Measurements from ENCODE around the gene DYNLT1. TPM values are rescaled to one million over a fixed set of nuclear protein-coding genes. Genes with fewer than 3 reads are reported as not detected.

DYNLT1 gene
- total RNA-seq, 1 donor from 2014 or later: 138 TPM

DNA sequence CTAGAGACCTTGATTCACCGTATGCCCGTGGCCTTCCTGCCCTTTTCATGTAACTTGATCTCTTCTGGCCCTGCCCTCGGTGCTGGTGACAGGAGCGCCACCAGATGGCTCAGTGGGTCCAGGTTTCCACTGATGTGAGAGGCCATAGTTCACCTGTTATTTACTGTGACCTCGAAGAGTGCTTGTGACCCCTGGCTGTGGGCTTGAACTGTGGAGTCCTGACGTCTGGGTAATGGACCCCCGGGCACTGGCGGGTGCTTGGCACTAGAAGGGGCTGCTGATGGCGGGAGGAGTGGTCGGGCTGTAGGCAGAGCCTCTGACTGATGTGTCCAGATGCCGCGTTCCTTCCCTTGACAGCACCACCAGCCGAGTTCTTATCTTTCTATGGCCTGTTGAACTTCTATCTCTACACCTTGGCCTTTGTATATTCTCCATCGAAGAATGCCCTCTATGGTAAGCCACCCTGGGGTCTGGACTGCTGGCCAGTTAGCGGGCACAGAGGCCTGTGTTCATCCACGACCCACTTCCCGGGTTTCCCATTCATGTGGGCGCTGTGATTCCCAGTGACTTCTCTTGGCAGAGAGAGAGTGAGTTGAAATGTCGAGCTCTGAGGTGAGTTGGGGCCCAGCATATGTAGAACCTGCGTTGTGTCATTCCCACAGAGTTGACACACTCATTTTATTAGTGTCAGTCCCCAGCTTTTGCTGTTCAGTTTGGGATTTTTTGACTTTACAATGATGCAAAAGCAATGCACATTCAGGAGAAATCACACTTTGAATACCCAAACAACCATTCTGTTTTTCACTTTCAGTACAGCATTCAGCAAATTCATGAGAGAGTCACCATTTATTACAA lies 14.9 kb downstream of the DYNLT1 start:
- Mint-ChIP-seq H3K36me3 (peaks cover 37% of the 10 kb centered on the region), H3K9me3 (no peaks in the 10 kb centered on the region), H3K27me3 (no peaks in the 10 kb centered on the region), H3K4me1 (ENCODE audit: unreplicated experiment) (peaks cover 16% of the 10 kb centered on the region), H3K27ac (peak overlapping the region; percentile 62), H3K4me3 (no peak overlapping the region)
- no peak for TF ChIP-seq CTCF (conservative IDR thresholded peaks at IDR 0.05)
- DNase-seq (ENCODE audit: extremely low spot score, unreplicated experiment): no peak

- Mint-ChIP-seq H3K4me1 (ENCODE audit: unreplicated experiment) (peaks cover 16% of the 10 kb centered on the region), H3K9me3 (no peaks in the 10 kb centered on the region), H3K27ac (no peak overlapping the region), H3K4me3 (no peak overlapping the region), H3K27me3 (no peaks in the 10 kb centered on the region), H3K36me3 (peaks cover 37% of the 10 kb centered on the region)
- TF ChIP-seq CTCF (conservative IDR thresholded peaks at IDR 0.05): no peak
- DNase-seq (ENCODE audit: extremely low spot score, unreplicated experiment): no peak
These were observed 16.0 kb downstream of the DYNLT1 start for GRCh38 chr6:158628542-158628941.

DNA sequence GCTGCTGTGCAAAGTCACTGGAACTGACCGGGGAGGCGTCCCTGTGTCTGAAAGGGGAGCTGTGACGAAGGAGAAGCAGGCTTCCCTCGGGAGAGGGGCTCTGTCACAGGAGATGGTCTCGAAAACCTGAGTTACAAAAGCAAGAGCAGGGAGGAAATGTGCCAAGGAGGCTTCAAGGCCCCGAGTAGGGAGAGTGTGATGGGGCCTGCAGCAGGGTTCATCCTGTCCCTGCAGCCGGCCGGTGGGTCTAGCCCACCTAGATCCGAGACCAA lies 16.7 kb downstream of the DYNLT1 start:
- DNase-seq (ENCODE audit: extremely low spot score, unreplicated experiment): no peak
- H3K4me1 Mint-ChIP-seq (ENCODE audit: unreplicated experiment): peaks cover 16% of the 10 kb centered on the region
- H3K36me3 Mint-ChIP-seq: peaks cover 32% of the 10 kb centered on the region
- peak overlapping the region; percentile 53 for H3K27ac Mint-ChIP-seq
- H3K9me3 Mint-ChIP-seq: no peaks in the 10 kb centered on the region
- no peaks in the 10 kb centered on the region for H3K27me3 Mint-ChIP-seq
- TF ChIP-seq CTCF (conservative IDR thresholded peaks at IDR 0.05): no peak
- no peak overlapping the region for H3K4me3 Mint-ChIP-seq

DNA sequence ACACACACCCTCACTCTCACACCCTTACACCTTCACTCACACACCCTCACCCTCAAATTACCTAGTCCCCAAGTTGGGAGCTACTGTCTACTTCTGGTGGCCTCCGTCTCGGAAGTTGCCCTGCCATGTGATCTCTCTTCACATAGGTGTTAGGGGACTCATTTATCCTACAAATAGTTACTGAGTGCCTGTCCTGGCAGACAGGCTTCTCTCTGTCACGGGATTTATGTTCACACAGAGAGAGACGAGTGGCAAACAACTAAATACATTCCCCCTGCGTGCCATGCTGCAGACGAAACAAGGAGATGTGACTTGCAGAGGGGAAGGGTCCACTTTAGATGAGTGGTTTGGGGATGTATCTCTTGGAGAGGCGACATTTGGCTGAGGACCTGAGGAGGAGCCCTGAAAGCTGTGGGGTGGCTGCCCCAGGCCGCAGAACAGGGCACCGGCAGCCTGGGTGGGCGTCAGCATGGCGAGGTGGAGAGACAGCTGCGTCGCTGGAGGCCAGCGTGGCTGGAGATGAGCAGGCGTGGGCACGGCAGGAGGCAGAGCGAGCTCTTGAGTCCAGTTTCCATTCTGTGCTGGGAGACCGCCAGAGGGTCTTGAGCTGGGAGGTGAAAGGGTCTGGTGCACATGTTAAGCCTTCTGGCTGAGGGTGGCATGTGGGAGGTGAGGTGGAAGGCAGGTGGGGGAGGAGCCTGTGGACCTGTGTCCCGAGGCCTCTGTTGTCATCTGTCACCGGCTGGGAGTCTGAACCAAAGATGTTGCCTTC lies 17.2 kb downstream of the DYNLT1 start:
- no peaks in the 10 kb centered on the region for H3K27me3 Mint-ChIP-seq
- H3K36me3 Mint-ChIP-seq: peaks cover 31% of the 10 kb centered on the region
- no peak for DNase-seq (ENCODE audit: extremely low spot score, unreplicated experiment)
- no peak for TF ChIP-seq CTCF (conservative IDR thresholded peaks at IDR 0.05)
- peaks cover 16% of the 10 kb centered on the region for H3K4me1 Mint-ChIP-seq (ENCODE audit: unreplicated experiment)
- no peak overlapping the region for H3K4me3 Mint-ChIP-seq
- no peaks in the 10 kb centered on the region for H3K9me3 Mint-ChIP-seq
- H3K27ac Mint-ChIP-seq: peak overlapping the region; percentile 53

GRCh38 chr6:158626360-158627167 lies 18.0 kb downstream of the DYNLT1 start:
- Mint-ChIP-seq H3K9me3 (no peaks in the 10 kb centered on the region), H3K4me3 (no peak overlapping the region), H3K36me3 (peaks cover 29% of the 10 kb centered on the region), H3K27me3 (no peaks in the 10 kb centered on the region), H3K27ac (no peak overlapping the region), H3K4me1 (ENCODE audit: unreplicated experiment) (peaks cover 12% of the 10 kb centered on the region)
- DNase-seq (ENCODE audit: extremely low spot score, unreplicated experiment): no peak
- TF ChIP-seq CTCF (conservative IDR thresholded peaks at IDR 0.05): no peak

Measured in type B pancreatic cell (in vitro differentiated cells).